ENCODE measurements around the gene NTN1.

DNA sequence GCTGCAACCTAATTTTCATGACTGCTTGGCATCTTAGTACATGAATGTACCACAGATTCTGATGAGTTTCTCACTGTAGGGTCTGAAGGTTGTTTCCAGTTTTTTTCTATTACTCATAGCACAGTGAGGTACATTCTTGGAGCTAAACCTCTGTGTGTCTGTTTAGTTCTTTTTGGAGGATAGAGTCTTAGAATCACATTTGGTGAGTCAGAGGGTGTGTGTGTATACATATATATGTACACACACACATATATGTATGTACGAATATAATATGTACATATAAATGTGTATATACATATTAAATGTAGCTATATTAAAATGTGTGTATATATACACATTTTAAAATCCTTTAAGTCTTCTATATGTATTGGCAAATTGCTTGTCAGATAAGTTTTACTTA lies 72.9 kb downstream of the NTN1 start:
- no peak for TF ChIP-seq EGR1 (IDR thresholded peaks at IDR 0.05; ENCODE audit: low read depth)
- no peak for TF ChIP-seq POLR2AphosphoS5 (IDR thresholded peaks at IDR 0.05; ENCODE audit: low read depth, low read length)
- TF ChIP-seq, protein P1, sequence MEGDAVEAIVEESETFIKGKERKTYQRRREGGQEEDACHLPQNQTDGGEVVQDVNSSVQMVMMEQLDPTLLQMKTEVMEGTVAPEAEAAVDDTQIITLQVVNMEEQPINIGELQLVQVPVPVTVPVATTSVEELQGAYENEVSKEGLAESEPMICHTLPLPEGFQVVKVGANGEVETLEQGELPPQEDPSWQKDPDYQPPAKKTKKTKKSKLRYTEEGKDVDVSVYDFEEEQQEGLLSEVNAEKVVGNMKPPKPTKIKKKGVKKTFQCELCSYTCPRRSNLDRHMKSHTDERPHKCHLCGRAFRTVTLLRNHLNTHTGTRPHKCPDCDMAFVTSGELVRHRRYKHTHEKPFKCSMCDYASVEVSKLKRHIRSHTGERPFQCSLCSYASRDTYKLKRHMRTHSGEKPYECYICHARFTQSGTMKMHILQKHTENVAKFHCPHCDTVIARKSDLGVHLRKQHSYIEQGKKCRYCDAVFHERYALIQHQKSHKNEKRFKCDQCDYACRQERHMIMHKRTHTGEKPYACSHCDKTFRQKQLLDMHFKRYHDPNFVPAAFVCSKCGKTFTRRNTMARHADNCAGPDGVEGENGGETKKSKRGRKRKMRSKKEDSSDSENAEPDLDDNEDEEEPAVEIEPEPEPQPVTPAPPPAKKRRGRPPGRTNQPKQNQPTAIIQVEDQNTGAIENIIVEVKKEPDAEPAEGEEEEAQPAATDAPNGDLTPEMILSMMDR (IDR thresholded peaks at IDR 0.05 in 2 of 3, conservative IDR thresholded peaks at IDR 0.05 in 1 of 3; ENCODE audit: borderline replicate concordance in 1 of 3, insufficient read depth in 1 of 3, low read depth in 2 of 3, low read length in 2 of 3): no peak
- TF ChIP-seq POLR2A (IDR thresholded peaks at IDR 0.05; ENCODE audit: borderline replicate concordance, extremely low read depth, insufficient read depth, insufficient read length): no peak
- TF ChIP-seq, protein P2, sequence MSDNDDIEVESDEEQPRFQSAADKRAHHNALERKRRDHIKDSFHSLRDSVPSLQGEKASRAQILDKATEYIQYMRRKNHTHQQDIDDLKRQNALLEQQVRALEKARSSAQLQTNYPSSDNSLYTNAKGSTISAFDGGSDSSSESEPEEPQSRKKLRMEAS (IDR thresholded peaks at IDR 0.05): no peak
- TF ChIP-seq EZH2 (IDR thresholded peaks at IDR 0.05): no peak
- TF ChIP-seq CEBPB (IDR thresholded peaks at IDR 0.05; ENCODE audit: low read depth): no peak
- no peak for TF ChIP-seq RAD21 (IDR thresholded peaks at IDR 0.05; ENCODE audit: low read depth)
- TF ChIP-seq YY1 (IDR thresholded peaks at IDR 0.05; ENCODE audit: extremely low read depth, insufficient replicate concordance, low read depth, low read length): no peak
- TF ChIP-seq CBX3 (IDR thresholded peaks at IDR 0.05; ENCODE audit: low read depth): no peak
- TF ChIP-seq TCF7L2 (IDR thresholded peaks at IDR 0.05; ENCODE audit: borderline replicate concordance, extremely low read depth, insufficient read depth, insufficient read length): no peak
- TF ChIP-seq, protein P3, sequence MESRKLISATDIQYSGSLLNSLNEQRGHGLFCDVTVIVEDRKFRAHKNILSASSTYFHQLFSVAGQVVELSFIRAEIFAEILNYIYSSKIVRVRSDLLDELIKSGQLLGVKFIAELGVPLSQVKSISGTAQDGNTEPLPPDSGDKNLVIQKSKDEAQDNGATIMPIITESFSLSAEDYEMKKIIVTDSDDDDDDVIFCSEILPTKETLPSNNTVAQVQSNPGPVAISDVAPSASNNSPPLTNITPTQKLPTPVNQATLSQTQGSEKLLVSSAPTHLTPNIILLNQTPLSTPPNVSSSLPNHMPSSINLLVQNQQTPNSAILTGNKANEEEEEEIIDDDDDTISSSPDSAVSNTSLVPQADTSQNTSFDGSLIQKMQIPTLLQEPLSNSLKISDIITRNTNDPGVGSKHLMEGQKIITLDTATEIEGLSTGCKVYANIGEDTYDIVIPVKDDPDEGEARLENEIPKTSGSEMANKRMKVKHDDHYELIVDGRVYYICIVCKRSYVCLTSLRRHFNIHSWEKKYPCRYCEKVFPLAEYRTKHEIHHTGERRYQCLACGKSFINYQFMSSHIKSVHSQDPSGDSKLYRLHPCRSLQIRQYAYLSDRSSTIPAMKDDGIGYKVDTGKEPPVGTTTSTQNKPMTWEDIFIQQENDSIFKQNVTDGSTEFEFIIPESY (IDR thresholded peaks at IDR 0.05; ENCODE audit: extremely low read depth, insufficient replicate concordance, low read length): no peak
- TF ChIP-seq, protein P4, sequence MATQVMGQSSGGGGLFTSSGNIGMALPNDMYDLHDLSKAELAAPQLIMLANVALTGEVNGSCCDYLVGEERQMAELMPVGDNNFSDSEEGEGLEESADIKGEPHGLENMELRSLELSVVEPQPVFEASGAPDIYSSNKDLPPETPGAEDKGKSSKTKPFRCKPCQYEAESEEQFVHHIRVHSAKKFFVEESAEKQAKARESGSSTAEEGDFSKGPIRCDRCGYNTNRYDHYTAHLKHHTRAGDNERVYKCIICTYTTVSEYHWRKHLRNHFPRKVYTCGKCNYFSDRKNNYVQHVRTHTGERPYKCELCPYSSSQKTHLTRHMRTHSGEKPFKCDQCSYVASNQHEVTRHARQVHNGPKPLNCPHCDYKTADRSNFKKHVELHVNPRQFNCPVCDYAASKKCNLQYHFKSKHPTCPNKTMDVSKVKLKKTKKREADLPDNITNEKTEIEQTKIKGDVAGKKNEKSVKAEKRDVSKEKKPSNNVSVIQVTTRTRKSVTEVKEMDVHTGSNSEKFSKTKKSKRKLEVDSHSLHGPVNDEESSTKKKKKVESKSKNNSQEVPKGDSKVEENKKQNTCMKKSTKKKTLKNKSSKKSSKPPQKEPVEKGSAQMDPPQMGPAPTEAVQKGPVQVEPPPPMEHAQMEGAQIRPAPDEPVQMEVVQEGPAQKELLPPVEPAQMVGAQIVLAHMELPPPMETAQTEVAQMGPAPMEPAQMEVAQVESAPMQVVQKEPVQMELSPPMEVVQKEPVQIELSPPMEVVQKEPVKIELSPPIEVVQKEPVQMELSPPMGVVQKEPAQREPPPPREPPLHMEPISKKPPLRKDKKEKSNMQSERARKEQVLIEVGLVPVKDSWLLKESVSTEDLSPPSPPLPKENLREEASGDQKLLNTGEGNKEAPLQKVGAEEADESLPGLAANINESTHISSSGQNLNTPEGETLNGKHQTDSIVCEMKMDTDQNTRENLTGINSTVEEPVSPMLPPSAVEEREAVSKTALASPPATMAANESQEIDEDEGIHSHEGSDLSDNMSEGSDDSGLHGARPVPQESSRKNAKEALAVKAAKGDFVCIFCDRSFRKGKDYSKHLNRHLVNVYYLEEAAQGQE (IDR thresholded peaks at IDR 0.05; ENCODE audit: low read depth): no peak
- no peak for TF ChIP-seq ZNF274 (IDR thresholded peaks at IDR 0.05; ENCODE audit: low read depth, low read length)

Measured in HCT116 (cell line).